ENCODE measurements around the gene SPRTN. TPM values are rescaled to one million over a fixed set of nuclear protein-coding genes. Genes with fewer than 3 reads are reported as not detected.

SPRTN gene
- total and polyA plus RNA-seq, 10 donors: 3.1 to 28.7 (median 11.6) TPM

DNA sequence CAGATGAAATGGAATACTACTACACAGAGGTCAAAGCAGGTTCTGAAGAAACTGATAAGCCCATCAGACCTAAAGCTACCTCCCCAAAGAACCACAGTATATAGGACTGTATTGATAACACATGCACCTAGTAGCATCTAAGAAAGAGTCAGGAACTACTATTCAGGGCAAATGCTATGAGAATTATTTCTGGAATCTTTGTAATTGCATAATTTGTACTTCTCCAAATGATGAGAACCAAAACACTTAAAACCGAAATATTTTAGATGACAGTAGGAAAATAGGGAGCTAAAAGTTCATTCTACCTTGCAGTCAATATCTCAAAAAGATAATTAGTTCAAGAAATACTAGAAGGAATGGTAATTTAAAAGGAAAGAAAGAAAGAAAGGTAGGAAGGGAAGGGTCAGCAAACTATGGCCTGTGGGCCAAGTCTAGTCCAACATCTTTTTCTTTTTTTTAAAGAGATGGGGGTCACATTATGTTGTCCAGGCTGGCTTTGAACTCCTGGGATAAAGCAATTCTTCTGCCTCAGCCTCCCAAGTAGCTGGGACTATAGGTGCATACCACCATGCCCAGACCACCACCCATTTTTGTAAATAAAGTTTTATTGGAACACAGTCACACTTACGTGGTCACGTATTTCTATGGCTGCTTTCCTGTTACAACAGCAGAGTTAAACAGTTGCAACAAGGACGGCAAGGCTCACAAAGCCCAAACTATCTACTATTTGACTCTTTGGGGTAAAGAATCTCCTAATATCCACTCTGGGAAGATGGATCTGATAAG, 60.0 kb downstream of the SPRTN start:
- Histone ChIP-seq H3K36me3 (no peaks in the 10 kb centered on the region), H3K4me3 (no peak overlapping the region), H3K27me3 (replicated peaks in 1 of 7) (no peaks in the 10 kb centered on the region), H3K4me1 (peaks cover 17 to 78% (median 41%) of the 10 kb centered on the region in 6 donors), H3K27ac (no peak overlapping the region), H3K9me3 (no peaks in the 10 kb centered on the region)
- intact Hi-C loops (cut with DNase I; ENCODE audit: low total_unique reads): no loop called here
- 49 to 80% (median 64%) methylated on average over 4 of the region's 4 CpGs for WGBS, 5 donors
- DNase-seq: no peak
- TF ChIP-seq, protein P1, sequence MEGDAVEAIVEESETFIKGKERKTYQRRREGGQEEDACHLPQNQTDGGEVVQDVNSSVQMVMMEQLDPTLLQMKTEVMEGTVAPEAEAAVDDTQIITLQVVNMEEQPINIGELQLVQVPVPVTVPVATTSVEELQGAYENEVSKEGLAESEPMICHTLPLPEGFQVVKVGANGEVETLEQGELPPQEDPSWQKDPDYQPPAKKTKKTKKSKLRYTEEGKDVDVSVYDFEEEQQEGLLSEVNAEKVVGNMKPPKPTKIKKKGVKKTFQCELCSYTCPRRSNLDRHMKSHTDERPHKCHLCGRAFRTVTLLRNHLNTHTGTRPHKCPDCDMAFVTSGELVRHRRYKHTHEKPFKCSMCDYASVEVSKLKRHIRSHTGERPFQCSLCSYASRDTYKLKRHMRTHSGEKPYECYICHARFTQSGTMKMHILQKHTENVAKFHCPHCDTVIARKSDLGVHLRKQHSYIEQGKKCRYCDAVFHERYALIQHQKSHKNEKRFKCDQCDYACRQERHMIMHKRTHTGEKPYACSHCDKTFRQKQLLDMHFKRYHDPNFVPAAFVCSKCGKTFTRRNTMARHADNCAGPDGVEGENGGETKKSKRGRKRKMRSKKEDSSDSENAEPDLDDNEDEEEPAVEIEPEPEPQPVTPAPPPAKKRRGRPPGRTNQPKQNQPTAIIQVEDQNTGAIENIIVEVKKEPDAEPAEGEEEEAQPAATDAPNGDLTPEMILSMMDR (IDR thresholded peaks at IDR 0.05 in 8 of 11, conservative IDR thresholded peaks at IDR 0.05 in 3 of 11): no peak
- no peak for TF ChIP-seq POLR2A (IDR thresholded peaks at IDR 0.05)
- TF ChIP-seq POLR2AphosphoS5 (IDR thresholded peaks at IDR 0.05): no peak

DNA sequence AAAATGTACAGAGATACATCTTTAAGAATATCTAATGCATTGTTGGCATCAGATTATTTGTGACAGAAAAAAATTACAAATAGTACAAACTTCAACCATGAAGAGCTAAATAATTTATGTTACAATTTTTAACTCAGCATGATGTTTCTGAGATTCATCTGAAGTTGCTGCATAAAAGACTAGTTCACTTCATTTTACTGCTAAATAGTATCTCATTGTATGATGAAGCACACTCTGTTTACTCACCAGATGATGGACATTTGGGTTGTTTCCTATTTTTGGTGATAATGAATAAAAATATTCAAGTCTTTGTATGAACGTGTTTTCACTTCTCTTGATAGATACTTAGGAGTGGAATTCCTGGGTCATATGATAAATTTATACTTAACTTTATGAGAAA, 63.4 kb downstream of the SPRTN start:
- TF ChIP-seq POLR2A (IDR thresholded peaks at IDR 0.05): no peak
- no peak for TF ChIP-seq POLR2AphosphoS5 (IDR thresholded peaks at IDR 0.05)
- TF ChIP-seq, protein P1 (IDR thresholded peaks at IDR 0.05 in 8 of 11, conservative IDR thresholded peaks at IDR 0.05 in 3 of 11): no peak

DNA sequence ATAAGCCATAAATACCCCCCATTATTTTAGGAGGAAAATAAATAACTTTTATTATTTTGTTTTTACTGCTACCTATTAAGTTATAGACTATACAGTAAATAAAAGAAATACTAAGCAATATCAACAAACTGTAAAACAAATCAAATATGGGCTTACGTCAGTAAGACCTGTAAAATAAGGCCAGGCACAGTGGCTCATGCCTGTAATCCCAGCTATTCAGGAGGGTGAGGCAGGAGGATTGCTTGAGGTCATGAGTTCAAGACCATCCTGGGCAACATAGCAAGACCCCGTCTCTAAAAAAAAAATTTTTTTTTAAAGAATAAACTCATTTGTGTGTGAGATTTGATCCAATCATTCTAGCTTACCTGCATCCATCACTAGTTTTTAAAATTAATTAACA, 66.2 kb downstream of the SPRTN start:
- H3K27ac ChIP-seq: no peak overlapping the region
- peaks cover 0 to 15% (median 0%) of the 10 kb centered on the region in 6 donors for H3K36me3 ChIP-seq
- 89 to 99% (median 94%) methylated on average over 2 of the region's 2 CpGs for WGBS, 5 donors
- no peaks in the 10 kb centered on the region for H3K27me3 ChIP-seq (replicated peaks in 1 of 7)
- TF ChIP-seq POLR2A (IDR thresholded peaks at IDR 0.05): no peak
- TF ChIP-seq, protein P1 (IDR thresholded peaks at IDR 0.05 in 8 of 11, conservative IDR thresholded peaks at IDR 0.05 in 3 of 11): no peak
- no peak for TF ChIP-seq POLR2AphosphoS5 (IDR thresholded peaks at IDR 0.05)
- intact Hi-C loops (cut with DNase I; ENCODE audit: low total_unique reads): no loop called here
- DNase-seq: no peak
- H3K4me3 ChIP-seq: no peak overlapping the region
- no peaks in the 10 kb centered on the region for H3K9me3 ChIP-seq
- peaks cover 10 to 74% (median 37%) of the 10 kb centered on the region in 6 donors for H3K4me1 ChIP-seq

More for the DNA sequence above, 63.4 kb downstream of the SPRTN start:
- Histone ChIP-seq H3K9me3 (no peaks in the 10 kb centered on the region), H3K4me3 (no peak overlapping the region), H3K36me3 (no peaks in the 10 kb centered on the region), H3K27me3 (replicated peaks in 1 of 7) (no peaks in the 10 kb centered on the region), H3K27ac (no peak overlapping the region), H3K4me1 (peaks cover 5 to 71% (median 33%) of the 10 kb centered on the region in 6 donors)
- WGBS, 5 donors: 0 to 83% (median 41%) methylated on average over 1 of the region's 1 CpG
- intact Hi-C loops (cut with DNase I; ENCODE audit: low total_unique reads): no loop called here
- no peak for DNase-seq

Other genes starting within 250 kb of the SPRTN start
- gene TRIM67, start 176.2 kb upstream of the SPRTN start, total RNA-seq: under 1 TPM in 1 of 7 donors, not detected in 6; 0.06 TPM
- gene TRIM67, start 176.2 kb upstream of the SPRTN start, polyA plus RNA-seq: under 1 TPM in 2 of 3 donors, not detected in 1; under 0.01 TPM
- gene GNPAT, start 97.1 kb upstream of the SPRTN start, total RNA-seq: 10 to 100 TPM; 27.9 to 42.6 (median 33.7) TPM
- gene GNPAT, start 97.1 kb upstream of the SPRTN start, polyA plus RNA-seq: 10 to 100 TPM; 27.7 to 42.9 (median 42.6) TPM
- gene EXOC8, start 441 bp upstream of the SPRTN start, total RNA-seq: 10 to 100 TPM; 19.3 to 23.6 (median 21.3) TPM
- gene EXOC8, start 441 bp upstream of the SPRTN start, polyA plus RNA-seq: 1 to 10 TPM; 4.7 to 6.9 (median 4.7) TPM
- gene EGLN1, start 84.0 kb downstream of the SPRTN start, total RNA-seq: 10 to 100 TPM; 30.2 to 44.0 (median 39.9) TPM
- gene EGLN1, start 84.0 kb downstream of the SPRTN start, polyA plus RNA-seq: 10 to 100 TPM in 1 of 3 donors, 1 to 10 TPM in 2; 5.6 to 12.3 (median 7.8) TPM
- gene TSNAX, start 190.4 kb downstream of the SPRTN start, total RNA-seq: 10 to 100 TPM; 46.6 to 61.8 (median 48.3) TPM
- 10 to 100 TPM; 14.0 to 25.4 (median 18.2) TPM for gene TSNAX, start 190.4 kb downstream of the SPRTN start, polyA plus RNA-seq